WI38 (cell line): ENCODE measurements around the gene SAP30BP.

ENCODE experiments used
- H3K4me3 ChIP-seq: 2 replicates; pipeline ENCODE4 v1.5.1; 2011; ENCODE audit warnings: low read depth, mild to moderate bottlenecking, control low read depth, low read length
- CTCF ChIP-seq: IDR thresholded peaks from 2 replicates; pipeline ENCODE4 v1.5.1; 2012; ENCODE audit warnings: low read depth, mild to moderate bottlenecking, control low read depth, low read length

SAP30BP gene

GRCh38 chr17:75731716-75732498 is 64.8 kb downstream of the SAP30BP start:
- TF ChIP-seq CTCF = no peak
- H3K4me3 ChIP-seq = no peak overlapping the region

- TF ChIP-seq CTCF = no peak
- H3K4me3 ChIP-seq = no peak overlapping the region
Observed at GRCh38 chr17:75733471-75733870, 66.3 kb downstream of the SAP30BP start.

- TF ChIP-seq CTCF = no peak
- no peak overlapping the region for H3K4me3 ChIP-seq
Observed at GRCh38 chr17:75734674-75735294, 67.6 kb downstream of the SAP30BP start.

- H3K4me3 ChIP-seq = no peak overlapping the region
- TF ChIP-seq CTCF = no peak
Observed at GRCh38 chr17:75736173-75736835, 69.2 kb downstream of the SAP30BP start.

- no peak overlapping the region for H3K4me3 ChIP-seq
- TF ChIP-seq CTCF = no peak
Observed at GRCh38 chr17:75737133-75737962, 70.2 kb downstream of the SAP30BP start.

GRCh38 chr17:75738218-75738802 is 71.2 kb downstream of the SAP30BP start:
- TF ChIP-seq CTCF = no peak
- H3K4me3 ChIP-seq = no peak overlapping the region
